Measurements from ENCODE around the gene CCDC86. TPM values are rescaled to one million over a fixed set of nuclear protein-coding genes. Genes with fewer than 3 reads are reported as not detected.

The CCDC86 gene
- total RNA-seq, 2 donors from 2014 or later = 10.9 to 32.1 TPM

GRCh38 chr11:60849641-60850520 lies 8.0 kb downstream of the CCDC86 start:
- no peaks in the 10 kb centered on the region for H3K36me3 ChIP-seq
- no peaks in the 10 kb centered on the region for H3K9me3 ChIP-seq
- H3K4me1 ChIP-seq = peaks cover 4% of the 10 kb centered on the region
- H3K27ac ChIP-seq = no peak overlapping the region
- peak overlapping the region in 1 of 2 donors; percentile 23 for H3K9ac ChIP-seq (ENCODE audit: low read depth in 2 of 2, low read length in 2 of 2)
- TF ChIP-seq CTCF (IDR thresholded peaks at IDR 0.05) = no peak
- intact Hi-C loops (cut with DNase I) = no loop called here
- H3K27me3 ChIP-seq = no peaks in the 10 kb centered on the region
- no peak overlapping the region for H3K4me3 ChIP-seq
- DNase-seq = no peak

GRCh38 chr11:60851327-60852104 lies 9.6 kb downstream of the CCDC86 start:
- H3K4me1 ChIP-seq = peaks cover 4% of the 10 kb centered on the region
- H3K36me3 ChIP-seq = no peaks in the 10 kb centered on the region
- intact Hi-C loops (cut with DNase I) = no loop called here
- peak overlapping the region; percentile 34 for H3K4me3 ChIP-seq
- peak overlapping the region; percentile 22 to 39 for H3K9ac ChIP-seq (ENCODE audit: low read depth in 2 of 2, low read length in 2 of 2)
- TF ChIP-seq CTCF (IDR thresholded peaks at IDR 0.05) = no peak
- DNase-seq = no peak
- peak overlapping the region; percentile 66 for H3K27ac ChIP-seq
- H3K9me3 ChIP-seq = no peaks in the 10 kb centered on the region
- no peaks in the 10 kb centered on the region for H3K27me3 ChIP-seq

GRCh38 chr11:60852117-60852981 lies 10.4 kb downstream of the CCDC86 start:
- Histone ChIP-seq H3K9ac (ENCODE audit: low read depth in 2 of 2, low read length in 2 of 2) (peak overlapping the region; percentile 22 to 37), H3K9me3 (no peaks in the 10 kb centered on the region), H3K27me3 (no peaks in the 10 kb centered on the region), H3K4me1 (peaks cover 4% of the 10 kb centered on the region), H3K36me3 (no peaks in the 10 kb centered on the region), H3K27ac (peak overlapping the region; percentile 66), H3K4me3 (peak overlapping the region; percentile 34)
- intact Hi-C loops (cut with DNase I) = no loop called here
- peak; percentile 89 for DNase-seq
- no peak for TF ChIP-seq CTCF (IDR thresholded peaks at IDR 0.05)

- Histone ChIP-seq H3K9ac (ENCODE audit: low read depth in 2 of 2, low read length in 2 of 2) (no peak overlapping the region), H3K27ac (peak overlapping the region; percentile 66), H3K27me3 (no peaks in the 10 kb centered on the region), H3K36me3 (no peaks in the 10 kb centered on the region), H3K4me3 (no peak overlapping the region), H3K9me3 (no peaks in the 10 kb centered on the region), H3K4me1 (peaks cover 4% of the 10 kb centered on the region)
- intact Hi-C loops (cut with DNase I) = no loop called here
- TF ChIP-seq CTCF (IDR thresholded peaks at IDR 0.05) = no peak
- no peak for DNase-seq
These were observed 11.4 kb downstream of the CCDC86 start for GRCh38 chr11:60852982-60853950.
